Measurements from ENCODE around the gene FAM13A. TPM values are rescaled to one million over a fixed set of nuclear protein-coding genes. Genes with fewer than 3 reads are reported as not detected.

The FAM13A gene
- total and polyA plus RNA-seq, 3 donors from 2014 or later, result 30.7 to 123 (median 109) TPM

- Histone ChIP-seq H3K9me3 (no peaks in the 10 kb centered on the region), H3K27ac (no peak overlapping the region), H3K27me3 (no peaks in the 10 kb centered on the region), H3K4me3 (no peak overlapping the region), H3K36me3 (ENCODE audit: low read depth, missing control alignments) (no peaks in the 10 kb centered on the region), H3K4me1 (no peaks in the 10 kb centered on the region)
- WGBS, 2 donors, result 91 to 95% methylated on average over 1 of the region's 1 CpG
- TF ChIP-seq POLR2A (IDR thresholded peaks at IDR 0.05), result no peak
- TF ChIP-seq CTCF (IDR thresholded peaks at IDR 0.05), result no peak
- DNase-seq, result no peak
- intact Hi-C loops (cut with DNase I; ENCODE audit: low total_unique reads), result no loop called here
Measured at GRCh38 chr4:88969746-88970145, 87.2 kb downstream of the FAM13A start.

- Histone ChIP-seq H3K4me1 (no peaks in the 10 kb centered on the region), H3K27ac (no peak overlapping the region), H3K27me3 (no peaks in the 10 kb centered on the region), H3K4me3 (no peak overlapping the region), H3K36me3 (ENCODE audit: low read depth, missing control alignments) (no peaks in the 10 kb centered on the region), H3K9me3 (no peaks in the 10 kb centered on the region)
- no peak for DNase-seq
- intact Hi-C loops (cut with DNase I; ENCODE audit: low total_unique reads), result no loop called here
- TF ChIP-seq POLR2A (IDR thresholded peaks at IDR 0.05) (no peak), CTCF (IDR thresholded peaks at IDR 0.05) (no peak)
Measured at GRCh38 chr4:88969271-88969670, 87.7 kb downstream of the FAM13A start.

GRCh38 chr4:88967883-88968331 lies 89.1 kb downstream of the FAM13A start:
- Histone ChIP-seq H3K9me3 (no peaks in the 10 kb centered on the region), H3K27ac (no peak overlapping the region), H3K4me3 (no peak overlapping the region), H3K27me3 (no peaks in the 10 kb centered on the region), H3K4me1 (no peaks in the 10 kb centered on the region), H3K36me3 (ENCODE audit: low read depth, missing control alignments) (no peaks in the 10 kb centered on the region)
- intact Hi-C loops (cut with DNase I; ENCODE audit: low total_unique reads), result no loop called here
- 73 to 76% methylated on average over 2 of the region's 2 CpGs for WGBS, 2 donors
- TF ChIP-seq CTCF (IDR thresholded peaks at IDR 0.05), result no peak
- no peak for TF ChIP-seq POLR2A (IDR thresholded peaks at IDR 0.05)
- DNase-seq, result no peak

GRCh38 chr4:88965053-88965452 lies 91.9 kb downstream of the FAM13A start:
- no peak for TF ChIP-seq CTCF (IDR thresholded peaks at IDR 0.05)
- TF ChIP-seq POLR2A (IDR thresholded peaks at IDR 0.05), result no peak
- H3K27ac ChIP-seq, result no peak overlapping the region
- no peak for DNase-seq
- H3K36me3 ChIP-seq (ENCODE audit: low read depth, missing control alignments), result no peaks in the 10 kb centered on the region
- no peak overlapping the region for H3K4me3 ChIP-seq
- H3K4me1 ChIP-seq, result no peaks in the 10 kb centered on the region
- WGBS, 2 donors, result 75 to 82% methylated on average over 2 of the region's 2 CpGs
- no peaks in the 10 kb centered on the region for H3K9me3 ChIP-seq
- H3K27me3 ChIP-seq, result no peaks in the 10 kb centered on the region
- intact Hi-C loops (cut with DNase I; ENCODE audit: low total_unique reads), result no loop called here

- H3K36me3 ChIP-seq (ENCODE audit: low read depth, missing control alignments), result no peaks in the 10 kb centered on the region
- no peaks in the 10 kb centered on the region for H3K27me3 ChIP-seq
- 74 to 87% methylated on average over 4 of the region's 4 CpGs for WGBS, 2 donors
- H3K4me3 ChIP-seq, result no peak overlapping the region
- TF ChIP-seq CTCF (IDR thresholded peaks at IDR 0.05) (no peak), POLR2A (IDR thresholded peaks at IDR 0.05) (no peak)
- DNase-seq, result no peak
- no peak overlapping the region for H3K27ac ChIP-seq
- H3K9me3 ChIP-seq, result no peaks in the 10 kb centered on the region
- intact Hi-C loops (cut with DNase I; ENCODE audit: low total_unique reads), result no loop called here
- H3K4me1 ChIP-seq, result no peaks in the 10 kb centered on the region
Measured at GRCh38 chr4:88964450-88964849, 92.5 kb downstream of the FAM13A start.
